Ovary (tissue), 9 donors: ENCODE measurements around the gene CD3E. TPM values are rescaled to one million over a fixed set of nuclear protein-coding genes. Genes with fewer than 3 reads are reported as not detected.

Experiments used
- DNase-seq, 5 donors: peaks; one replicate each; pipeline ENCODE4 v3.0.0-alpha.2; 2019 to 2020
- H3K27ac ChIP-seq, 2 donors: fragments of 200-600 bp; one replicate each; pipeline versions ENCODE4 v1.5.1 to v1.8.0; 2019 to 2022
- H3K27me3 ChIP-seq: fragments of 200-600 bp; one replicate; pipeline ENCODE4 v1.8.0; 2022
- H3K36me3 ChIP-seq: fragments of 200-600 bp; sonication (generic); one replicate; pipeline ENCODE4 v1.5.1; 2019
- H3K4me1 ChIP-seq: one replicate; pipeline ENCODE4 v1.8.1; 2013; ENCODE audit warnings: mild to moderate bottlenecking, moderate library complexity; ENCODE audit not compliant: insufficient read depth
- H3K4me3 ChIP-seq: fragments of 200-600 bp; sonication (generic); one replicate; pipeline ENCODE4 v1.5.1; 2017
- H3K9me3 ChIP-seq, 2 donors: fragments of 200-600 bp in 1 of 2; sonication (generic) in 1 of 2; one replicate each; pipeline versions ENCODE4 v1.5.1 to v1.8.1; 2013 to 2019; ENCODE audit warnings: mild to moderate bottlenecking in 1 of 2, moderate library complexity in 1 of 2
- CTCF ChIP-seq, 3 donors: fragments of 450-650 bp in 2 of 3; fragments of 200-600 bp in 1 of 3; IDR thresholded peaks; one replicate each; pipeline versions ENCODE4 v1.5.1 to v1.8.0; 2016 to 2022; ENCODE audit warnings: antibody characterized with exemption in 3 of 3, mild to moderate bottlenecking in 1 of 3
- EP300 ChIP-seq: sonication (generic); formaldehyde crosslinking; IDR thresholded peaks from one replicate; pipeline ENCODE4 v1.6.1; 2017; ENCODE audit warnings: antibody characterized with exemption
- POLR2A ChIP-seq: fragments of 450-650 bp; IDR thresholded peaks from one replicate; pipeline ENCODE4 v1.6.1; 2017; ENCODE audit warnings: antibody characterized with exemption, mild to moderate bottlenecking, moderate library complexity
- WGBS, 3 donors: extraction: QIAGEN DNeasy Blood & Tissue Kit in 1 of 3; methylation state at CpG; one replicate each; pipeline versions ENCODE4 v1.1.5 to v1.1.7; 2013 to 2017; 5-methylcytosine and 5-hydroxymethylcytosine counted together
- intact Hi-C, 4 donors: fragments of 100-400 bp; cut with DNase I; formaldehyde crosslinking; loops; one replicate each; pipeline versions ENCODE4 v1.11.0 to v1.15.1; 2022 to 2023
- polyA plus RNA-seq, 2 donors: library from polyadenylated mRNA; stranded (reverse); fragments of 200-250 nt in 1 of 2; fragments of 350-450 nt in 1 of 2; fragmentation: Illumina TruSeq in 1 of 2; extraction: RNeasy Lipid Tissue Mini Kit (QIAGEN cat#74804) in 1 of 2; gene quantifications; one replicate each; pipeline ENCODE4 v1.2.3, GENCODE V29; 2013 to 2014
- total RNA-seq, 7 donors: library from RNA; depleted of rRNA in 2 of 7; stranded (reverse); fragments of >200 nt in 2 of 7; fragmentation: NEBNext Ultra II Directional in 3 of 7; extraction: Animal tissue kit (Norgen Biotek cat#: 25700) in 3 of 7; gene quantifications; one replicate each; pipeline versions ENCODE4 v1.1.0 to v1.2.4, GENCODE V29; 2016 to 2023
- donor health status: DM: no; HTN: no; CAD: no; lungs with moderate emphysema.
- donor health status: DM: no; HTN: no; CAD: no.
- donor health status: Bipolar disorder and iron deficiency.
- donor health status: DM: yes; HTN: yes; CAD: no.
- donor health status: DM: no; HTN: no; CAD: no.
- donor health status: DM: yes; HTN: yes; CAD: no.

Gene CD3E
- total and polyA plus RNA-seq, 9 donors, result 0.36 to 11.0 (median 0.80) TPM; not detected in 1

- no peak for TF ChIP-seq EP300
- no peak for TF ChIP-seq CTCF (IDR thresholded peaks at IDR 0.05)
- TF ChIP-seq POLR2A, result no peak
- Histone ChIP-seq H3K36me3 (no peaks in the 10 kb centered on the region), H3K9me3 (no peaks in the 10 kb centered on the region), H3K27me3 (no peaks in the 10 kb centered on the region), H3K4me3 (no peak overlapping the region), H3K27ac (no peak overlapping the region), H3K4me1 (no peaks in the 10 kb centered on the region)
- DNase-seq, result no peak
- 22 to 32% (median 26%) methylated on average over 9 of the region's 9 CpGs for WGBS, 3 donors
- intact Hi-C loops, result no loop called here
Observed at GRCh38 chr11:118290923-118291322, 13.6 kb upstream of the CD3E start.

GRCh38 chr11:118291477-118292135 is 12.9 kb upstream of the CD3E start:
- 73 to 76% (median 75%) methylated on average over 9 of the region's 9 CpGs for WGBS, 3 donors
- DNase-seq, result no peak
- no peaks in the 10 kb centered on the region for H3K9me3 ChIP-seq
- H3K4me1 ChIP-seq, result no peaks in the 10 kb centered on the region
- H3K4me3 ChIP-seq, result no peak overlapping the region
- TF ChIP-seq CTCF (IDR thresholded peaks at IDR 0.05) (no peak), POLR2A (no peak), EP300 (no peak)
- H3K27me3 ChIP-seq, result no peaks in the 10 kb centered on the region
- H3K27ac ChIP-seq, result no peak overlapping the region
- intact Hi-C loops, result no loop called here
- no peaks in the 10 kb centered on the region for H3K36me3 ChIP-seq

GRCh38 chr11:118294053-118294452 is 10.5 kb upstream of the CD3E start:
- H3K36me3 ChIP-seq, result no peaks in the 10 kb centered on the region
- 83 to 86% (median 85%) methylated on average over 2 of the region's 2 CpGs for WGBS, 3 donors
- H3K4me3 ChIP-seq, result no peak overlapping the region
- no peaks in the 10 kb centered on the region for H3K27me3 ChIP-seq
- H3K9me3 ChIP-seq, result no peaks in the 10 kb centered on the region
- intact Hi-C loops, result no loop called here
- DNase-seq, result no peak
- H3K27ac ChIP-seq, result no peak overlapping the region
- H3K4me1 ChIP-seq, result no peaks in the 10 kb centered on the region
- no peak for TF ChIP-seq POLR2A
- TF ChIP-seq EP300, result no peak
- TF ChIP-seq CTCF (IDR thresholded peaks at IDR 0.05), result no peak

GRCh38 chr11:118295199-118295598 is 9.3 kb upstream of the CD3E start:
- WGBS, 3 donors, result 62 to 63% (median 63%) methylated on average over 5 of the region's 5 CpGs
- intact Hi-C loops, result no loop called here
- no peak for TF ChIP-seq CTCF (IDR thresholded peaks at IDR 0.05)
- TF ChIP-seq EP300, result no peak
- TF ChIP-seq POLR2A, result no peak
- no peak overlapping the region for H3K4me3 ChIP-seq
- H3K4me1 ChIP-seq, result no peaks in the 10 kb centered on the region
- no peaks in the 10 kb centered on the region for H3K27me3 ChIP-seq
- no peak for DNase-seq
- H3K36me3 ChIP-seq, result no peaks in the 10 kb centered on the region
- no peaks in the 10 kb centered on the region for H3K9me3 ChIP-seq
- H3K27ac ChIP-seq, result no peak overlapping the region
